ENCODE measurements around the gene MOSPD2.

DNA sequence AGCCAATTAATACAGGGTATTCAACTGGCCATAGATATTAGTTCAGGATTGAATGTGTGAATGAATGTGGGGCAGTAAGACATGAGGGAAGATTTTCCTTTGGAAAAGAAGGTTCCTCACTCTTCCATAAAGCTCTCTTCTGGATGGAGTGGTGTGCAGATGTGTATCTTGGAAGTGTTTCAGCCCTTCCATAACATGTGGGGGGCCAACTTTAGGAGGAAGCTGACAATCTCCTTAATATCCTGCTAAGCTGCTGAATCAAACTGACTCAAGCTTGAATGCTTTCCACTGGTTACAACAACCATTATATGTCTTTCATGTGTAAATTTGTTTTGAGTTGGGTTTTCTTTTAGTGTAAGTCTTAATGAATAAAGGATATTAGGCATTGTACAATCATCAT lies 40.6 kb upstream of the MOSPD2 start:
- TF ChIP-seq, protein P1, sequence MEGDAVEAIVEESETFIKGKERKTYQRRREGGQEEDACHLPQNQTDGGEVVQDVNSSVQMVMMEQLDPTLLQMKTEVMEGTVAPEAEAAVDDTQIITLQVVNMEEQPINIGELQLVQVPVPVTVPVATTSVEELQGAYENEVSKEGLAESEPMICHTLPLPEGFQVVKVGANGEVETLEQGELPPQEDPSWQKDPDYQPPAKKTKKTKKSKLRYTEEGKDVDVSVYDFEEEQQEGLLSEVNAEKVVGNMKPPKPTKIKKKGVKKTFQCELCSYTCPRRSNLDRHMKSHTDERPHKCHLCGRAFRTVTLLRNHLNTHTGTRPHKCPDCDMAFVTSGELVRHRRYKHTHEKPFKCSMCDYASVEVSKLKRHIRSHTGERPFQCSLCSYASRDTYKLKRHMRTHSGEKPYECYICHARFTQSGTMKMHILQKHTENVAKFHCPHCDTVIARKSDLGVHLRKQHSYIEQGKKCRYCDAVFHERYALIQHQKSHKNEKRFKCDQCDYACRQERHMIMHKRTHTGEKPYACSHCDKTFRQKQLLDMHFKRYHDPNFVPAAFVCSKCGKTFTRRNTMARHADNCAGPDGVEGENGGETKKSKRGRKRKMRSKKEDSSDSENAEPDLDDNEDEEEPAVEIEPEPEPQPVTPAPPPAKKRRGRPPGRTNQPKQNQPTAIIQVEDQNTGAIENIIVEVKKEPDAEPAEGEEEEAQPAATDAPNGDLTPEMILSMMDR (IDR thresholded peaks at IDR 0.05; ENCODE audit: poor library complexity) = no peak
- no peak for TF ChIP-seq EZH2 (IDR thresholded peaks at IDR 0.05; ENCODE audit: borderline replicate concordance)
- TF ChIP-seq EZH2phosphoT487 (IDR thresholded peaks at IDR 0.05; ENCODE audit: low read depth, severe bottlenecking, unreplicated experiment) = no peak
